Measurements from ENCODE around the gene ABHD10. TPM values are rescaled to one million over a fixed set of nuclear protein-coding genes. Genes with fewer than 3 reads are reported as not detected.
"Not testable (repeated sequence)": the region's sequence is repeated elsewhere in the genome, so short reads cannot be mapped to it uniquely, and the experiment has no call there.

Gene ABHD10
- total RNA-seq, 1 donor from 2014 or later = 17.6 TPM

- DNase-seq (ENCODE audit: low spot score) = no peak
These were observed 53.4 kb downstream of the ABHD10 start for GRCh38 chr3:112032098-112032731.

- DNase-seq (ENCODE audit: low spot score) = no peak
These were observed 55.6 kb downstream of the ABHD10 start, which contains the start of gene TMPRSS7 for GRCh38 chr3:112034436-112034835. TMPRSS7 (plus strand) TSS chr3:112034736; CDS start chr3:112034846, 110 bp downstream.

GRCh38 chr3:112035241-112035640 lies 56.4 kb downstream of the ABHD10 start:
- no peak for DNase-seq (ENCODE audit: low spot score)

- not testable (repeated sequence) for DNase-seq (ENCODE audit: low spot score)
These were observed 58.4 kb downstream of the ABHD10 start for GRCh38 chr3:112037194-112037593.

GRCh38 chr3:112038863-112039262 lies 60.0 kb downstream of the ABHD10 start:
- DNase-seq (ENCODE audit: low spot score) = no peak

GRCh38 chr3:112041321-112041720 lies 62.5 kb downstream of the ABHD10 start:
- DNase-seq (ENCODE audit: low spot score) = no peak

- no peak for DNase-seq (ENCODE audit: low spot score)
These were observed 64.0 kb downstream of the ABHD10 start for GRCh38 chr3:112042842-112043280.

Other genes with a start within 250 kb of the ABHD10 start
- gene PHLDB2, start 119.8 kb upstream of the ABHD10 start, total RNA-seq (ENCODE audit: insufficient read depth, low replicate concordance) = 214 TPM
- gene TAGLN3, start 19.9 kb downstream of the ABHD10 start, total RNA-seq (ENCODE audit: insufficient read depth, low replicate concordance) = not detected
- not detected for gene TMPRSS7, start 55.7 kb downstream of the ABHD10 start, total RNA-seq (ENCODE audit: insufficient read depth, low replicate concordance)
- 16.1 TPM for gene C3orf52, start 107.4 kb downstream of the ABHD10 start, total RNA-seq (ENCODE audit: insufficient read depth, low replicate concordance)
- 1.2 TPM for gene GCSAM, start 154.2 kb downstream of the ABHD10 start, total RNA-seq (ENCODE audit: insufficient read depth, low replicate concordance)